Fibroblast of lung (primary cell): ENCODE results near the gene IDI1.

Experiments
- EZH2 ChIP-seq: IDR thresholded peaks from 2 replicates; pipeline ENCODE4 v1.5.1; 2012; ENCODE audit warnings: low read length, control low read depth, mild to moderate bottlenecking; ENCODE audit errors: missing control alignments
- TF ChIP-seq, protein P1 (sequence below), 2 donors: IDR thresholded peaks in 1 of 2; conservative IDR thresholded peaks in 1 of 2; 1 replicate in 1 of 2; 2 replicates in 1 of 2; pipeline ENCODE4 v1.5.1; 2011 to 2012; ENCODE audit warnings: low read length in 2 of 2, control low read depth in 1 of 2, inconsistent platforms in 1 of 2, low read depth in 1 of 2, mild to moderate bottlenecking in 1 of 2

DNA sequence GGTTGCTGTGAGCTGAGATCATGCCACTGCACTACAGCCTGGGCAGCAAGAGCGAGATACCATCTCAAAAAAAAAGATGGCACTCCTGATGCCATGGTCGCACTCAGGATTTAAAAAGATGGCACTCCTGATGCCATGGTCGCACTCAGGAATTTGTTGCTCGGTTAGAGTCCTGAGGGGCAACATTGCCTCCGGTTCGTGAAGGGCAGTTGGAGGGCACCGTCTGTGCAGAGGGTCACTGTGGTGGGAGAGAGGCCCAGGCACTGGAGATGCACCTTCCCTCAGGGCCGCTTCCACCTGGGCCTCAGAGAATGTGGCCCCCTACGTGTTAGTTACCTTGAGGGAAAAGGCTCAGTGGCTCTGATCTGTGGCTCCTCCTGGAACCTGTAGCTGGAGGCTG lies 42.3 kb downstream of the IDI1 start:
- TF ChIP-seq, protein P1, sequence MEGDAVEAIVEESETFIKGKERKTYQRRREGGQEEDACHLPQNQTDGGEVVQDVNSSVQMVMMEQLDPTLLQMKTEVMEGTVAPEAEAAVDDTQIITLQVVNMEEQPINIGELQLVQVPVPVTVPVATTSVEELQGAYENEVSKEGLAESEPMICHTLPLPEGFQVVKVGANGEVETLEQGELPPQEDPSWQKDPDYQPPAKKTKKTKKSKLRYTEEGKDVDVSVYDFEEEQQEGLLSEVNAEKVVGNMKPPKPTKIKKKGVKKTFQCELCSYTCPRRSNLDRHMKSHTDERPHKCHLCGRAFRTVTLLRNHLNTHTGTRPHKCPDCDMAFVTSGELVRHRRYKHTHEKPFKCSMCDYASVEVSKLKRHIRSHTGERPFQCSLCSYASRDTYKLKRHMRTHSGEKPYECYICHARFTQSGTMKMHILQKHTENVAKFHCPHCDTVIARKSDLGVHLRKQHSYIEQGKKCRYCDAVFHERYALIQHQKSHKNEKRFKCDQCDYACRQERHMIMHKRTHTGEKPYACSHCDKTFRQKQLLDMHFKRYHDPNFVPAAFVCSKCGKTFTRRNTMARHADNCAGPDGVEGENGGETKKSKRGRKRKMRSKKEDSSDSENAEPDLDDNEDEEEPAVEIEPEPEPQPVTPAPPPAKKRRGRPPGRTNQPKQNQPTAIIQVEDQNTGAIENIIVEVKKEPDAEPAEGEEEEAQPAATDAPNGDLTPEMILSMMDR (conservative IDR thresholded peaks at IDR 0.05 in 1 of 2, IDR thresholded peaks at IDR 0.05 in 1 of 2; ENCODE audit: low read depth in 1 of 2, low read length in 2 of 2), result no peak
- TF ChIP-seq EZH2, result no peak
